SK-N-DZ (cell line): ENCODE data around the gene IQGAP1.

ENCODE experiments used
- DNase-seq: peaks from one replicate; pipeline ENCODE4 v3.0.0-alpha.2; 2015; ENCODE audit warnings: low spot score

IQGAP1 gene

GRCh38 chr15:90435652-90436337 is 47.8 kb downstream of the IQGAP1 start:
- DNase-seq = no peak

GRCh38 chr15:90436952-90437351 is 48.9 kb downstream of the IQGAP1 start:
- no peak for DNase-seq

GRCh38 chr15:90437516-90437915 is 49.5 kb downstream of the IQGAP1 start:
- no peak for DNase-seq

GRCh38 chr15:90439946-90440345 is 51.9 kb downstream of the IQGAP1 start:
- DNase-seq = no peak

- DNase-seq = no peak
Observed at GRCh38 chr15:90441027-90441426, 53.0 kb downstream of the IQGAP1 start.

- no peak for DNase-seq
Observed at GRCh38 chr15:90442423-90442822, 54.4 kb downstream of the IQGAP1 start.

GRCh38 chr15:90449206-90449735 is 61.2 kb downstream of the IQGAP1 start:
- no peak for DNase-seq

- DNase-seq = no peak
Observed at GRCh38 chr15:90451053-90451850, 63.2 kb downstream of the IQGAP1 start.

GRCh38 chr15:90456236-90456635 is 68.2 kb downstream of the IQGAP1 start:
- DNase-seq = no peak

GRCh38 chr15:90458061-90458460 is 70.0 kb downstream of the IQGAP1 start:
- no peak for DNase-seq

- DNase-seq = no peak
Observed at GRCh38 chr15:90459368-90459767, 71.3 kb downstream of the IQGAP1 start.

- no peak for DNase-seq
Observed at GRCh38 chr15:90460142-90460824, 72.2 kb downstream of the IQGAP1 start.

- no peak for DNase-seq
Observed at GRCh38 chr15:90463381-90463780, 75.3 kb downstream of the IQGAP1 start.

GRCh38 chr15:90465140-90465929 is 77.3 kb downstream of the IQGAP1 start:
- no peak for DNase-seq

GRCh38 chr15:90465930-90466567 is 78.0 kb downstream of the IQGAP1 start:
- DNase-seq = no peak

GRCh38 chr15:90469723-90470122 is 81.7 kb downstream of the IQGAP1 start:
- DNase-seq = no peak

GRCh38 chr15:90470453-90470852 is 82.4 kb downstream of the IQGAP1 start:
- no peak for DNase-seq

- DNase-seq = no peak
Observed at GRCh38 chr15:90471126-90471525, 83.1 kb downstream of the IQGAP1 start.

- no peak for DNase-seq
Observed at GRCh38 chr15:90471769-90472168, 83.7 kb downstream of the IQGAP1 start.

GRCh38 chr15:90478846-90479481 is 90.9 kb downstream of the IQGAP1 start:
- no peak for DNase-seq
